Astrocyte (in vitro differentiated cells and primary cell): ENCODE results near the gene PIGO. TPM values are rescaled to one million over a fixed set of nuclear protein-coding genes. Genes with fewer than 3 reads are reported as not detected.
A peak's percentile ranks its signal among the peaks of the same experiment; 100 is the strongest.

ENCODE experiments used
- DNase-seq: peaks from one replicate; pipeline ENCODE4 v3.0.0-alpha.2; 2010; ENCODE audit warnings: low read depth
- FAIRE-seq: peaks from 2 replicates; lab custom pipeline; 2011; peaks lifted over from hg19 to GRCh38; lab: Jason Lieb, UNC
- H2AFZ ChIP-seq: 2 replicates; pipeline ENCODE4 v1.6.0; 2012; ENCODE audit warnings: low read depth, low read length, inconsistent platforms
- H3K27ac ChIP-seq: 2 replicates; pipeline ENCODE4 v1.5.1; 2011; ENCODE audit warnings: low read depth, low read length, inconsistent platforms
- H3K27me3 ChIP-seq: 2 replicates; pipeline ENCODE4 v1.6.0; 2011; ENCODE audit warnings: low read length, inconsistent platforms; ENCODE audit not compliant: insufficient read depth
- H3K36me3 ChIP-seq: 2 replicates; pipeline ENCODE4 v1.5.1; 2011; ENCODE audit warnings: low read length, inconsistent platforms; ENCODE audit not compliant: insufficient read depth
- H3K4me1 ChIP-seq: 2 replicates; pipeline ENCODE4 v1.5.1; 2011; ENCODE audit warnings: low read length, inconsistent platforms; ENCODE audit not compliant: insufficient read depth
- H3K4me2 ChIP-seq: 2 replicates; pipeline ENCODE4 v1.6.0; 2012; ENCODE audit warnings: low read length, inconsistent platforms
- H3K4me3 ChIP-seq: 2 replicates; pipeline ENCODE4 v1.5.1; 2011; ENCODE audit warnings: low read depth, mild to moderate bottlenecking, low read length, inconsistent platforms; ENCODE audit not compliant: insufficient read depth
- H3K79me2 ChIP-seq: 2 replicates; pipeline ENCODE4 v1.6.0; 2012; ENCODE audit warnings: mild to moderate bottlenecking, low read length, inconsistent platforms; ENCODE audit not compliant: insufficient read depth
- H3K9ac ChIP-seq: 2 replicates; pipeline ENCODE4 v1.6.0; 2012; ENCODE audit warnings: mild to moderate bottlenecking, low read length, inconsistent platforms
- H3K9me3 ChIP-seq: 2 replicates; pipeline ENCODE4 v1.5.1; 2012; ENCODE audit warnings: low read depth, mild to moderate bottlenecking, low read length, inconsistent platforms; ENCODE audit not compliant: insufficient read depth
- H4K20me1 ChIP-seq: 2 replicates; pipeline ENCODE4 v1.6.0; 2012; ENCODE audit warnings: low read length, inconsistent platforms; ENCODE audit not compliant: insufficient read depth
- H3K27ac Mint-ChIP-seq: one replicate; pipeline ENCODE4 v1.8.0; 2021; ENCODE audit warnings: mild to moderate bottlenecking, mixed read lengths; ENCODE audit not compliant: unreplicated experiment
- H3K27me3 Mint-ChIP-seq: one replicate; pipeline ENCODE4 v1.8.0; 2021; ENCODE audit warnings: low read depth, mixed read lengths; ENCODE audit not compliant: unreplicated experiment
- H3K36me3 Mint-ChIP-seq: one replicate; pipeline ENCODE4 v1.8.0; 2021; ENCODE audit warnings: low read depth, mixed read lengths; ENCODE audit not compliant: unreplicated experiment
- H3K4me1 Mint-ChIP-seq: one replicate; pipeline ENCODE4 v1.8.0; 2021; ENCODE audit warnings: low read depth, mixed read lengths; ENCODE audit not compliant: unreplicated experiment
- H3K4me3 Mint-ChIP-seq: one replicate; pipeline ENCODE4 v1.8.0; 2021; ENCODE audit warnings: mild to moderate bottlenecking, moderate library complexity, mixed read lengths; ENCODE audit not compliant: unreplicated experiment
- H3K9me3 Mint-ChIP-seq: one replicate; pipeline ENCODE4 v1.8.0; 2021; ENCODE audit warnings: mild to moderate bottlenecking, mixed read lengths; ENCODE audit not compliant: unreplicated experiment
- EZH2 ChIP-seq: IDR thresholded peaks from 2 replicates; pipeline ENCODE4 v1.6.1; 2012; ENCODE audit warnings: mild to moderate bottlenecking, low read length, inconsistent platforms; ENCODE audit not compliant: insufficient read depth
- total RNA-seq: library from RNA; stranded (reverse); gene quantifications from 2 replicates; pipeline ENCODE4 v1.2.1, GENCODE V29; 2021
- TF ChIP-seq, protein P1 (sequence below): IDR thresholded peaks from 2 replicates; pipeline ENCODE4 v1.5.1; 2011; ENCODE audit warnings: low read depth, mild to moderate bottlenecking, inconsistent platforms, low read length, moderate library complexity; ENCODE audit not compliant: insufficient read depth

PIGO gene
- total RNA-seq, 1 donor from 2014 or later, result 19.7 TPM

DNA sequence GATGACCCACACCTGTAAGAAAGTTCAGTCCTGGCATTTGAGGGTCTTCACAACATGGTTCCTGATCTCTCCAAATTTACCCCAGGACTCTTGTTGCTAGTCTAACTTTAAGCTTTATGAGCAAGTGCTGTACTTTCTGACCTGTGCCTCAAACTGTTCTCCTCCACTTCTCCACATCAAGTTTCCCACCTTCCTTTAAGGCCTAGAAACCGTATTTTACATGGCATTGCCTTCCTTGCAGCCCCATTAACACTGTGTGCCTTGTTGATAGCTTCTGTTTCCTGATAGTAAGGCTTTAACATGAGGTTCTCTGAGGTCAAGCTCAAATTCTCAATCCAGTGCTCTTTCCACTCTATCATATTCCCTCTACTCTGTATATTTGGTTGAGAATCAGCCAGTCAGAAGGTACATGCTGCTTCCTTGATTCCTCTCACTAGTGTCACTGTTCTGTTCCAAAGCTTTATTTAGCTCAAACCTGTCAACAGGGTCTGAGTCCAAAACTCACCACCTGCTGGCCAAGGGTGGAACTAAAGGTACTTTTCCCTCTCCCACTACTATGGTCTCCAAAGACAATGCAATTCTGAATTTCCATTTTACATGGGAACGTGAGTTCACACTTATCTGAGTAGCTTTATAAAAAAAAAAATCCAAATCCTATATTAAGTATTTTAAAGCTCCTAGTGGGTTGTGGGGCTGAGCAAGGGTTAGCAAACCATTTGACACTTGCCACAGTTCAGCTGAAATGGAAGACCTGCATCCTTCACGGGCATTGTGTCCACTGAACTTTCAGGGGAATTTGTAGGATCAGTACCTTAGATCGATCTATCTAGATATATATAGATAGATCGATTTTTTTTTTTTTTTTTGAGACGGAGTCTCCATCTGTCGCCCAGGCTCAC lies 45.1 kb downstream of the PIGO start:
- Histone ChIP-seq H3K27me3 (no peaks in the 10 kb centered on the region), H3K4me1 (no peaks in the 10 kb centered on the region), H3K9me3 (no peaks in the 10 kb centered on the region), H3K27ac (no peak overlapping the region), H3K36me3 (peaks cover 34% of the 10 kb centered on the region), H3K4me3 (no peak overlapping the region), H3K9ac (no peak overlapping the region), H2AFZ (no peak overlapping the region), H3K79me2 (peaks cover 2% of the 10 kb centered on the region), H3K4me2 (no peak overlapping the region), H4K20me1 (peaks cover 53% of the 10 kb centered on the region)
- H3K36me3 Mint-ChIP-seq, result peaks cover 27% of the 10 kb centered on the region
- no peaks in the 10 kb centered on the region for H3K27me3 Mint-ChIP-seq
- peaks cover under 1% of the 10 kb centered on the region for H3K9me3 Mint-ChIP-seq
- no peak overlapping the region for H3K4me3 Mint-ChIP-seq
- no peak for FAIRE-seq
- peaks cover 5% of the 10 kb centered on the region for H3K4me1 Mint-ChIP-seq
- no peak for DNase-seq
- TF ChIP-seq, protein P1, sequence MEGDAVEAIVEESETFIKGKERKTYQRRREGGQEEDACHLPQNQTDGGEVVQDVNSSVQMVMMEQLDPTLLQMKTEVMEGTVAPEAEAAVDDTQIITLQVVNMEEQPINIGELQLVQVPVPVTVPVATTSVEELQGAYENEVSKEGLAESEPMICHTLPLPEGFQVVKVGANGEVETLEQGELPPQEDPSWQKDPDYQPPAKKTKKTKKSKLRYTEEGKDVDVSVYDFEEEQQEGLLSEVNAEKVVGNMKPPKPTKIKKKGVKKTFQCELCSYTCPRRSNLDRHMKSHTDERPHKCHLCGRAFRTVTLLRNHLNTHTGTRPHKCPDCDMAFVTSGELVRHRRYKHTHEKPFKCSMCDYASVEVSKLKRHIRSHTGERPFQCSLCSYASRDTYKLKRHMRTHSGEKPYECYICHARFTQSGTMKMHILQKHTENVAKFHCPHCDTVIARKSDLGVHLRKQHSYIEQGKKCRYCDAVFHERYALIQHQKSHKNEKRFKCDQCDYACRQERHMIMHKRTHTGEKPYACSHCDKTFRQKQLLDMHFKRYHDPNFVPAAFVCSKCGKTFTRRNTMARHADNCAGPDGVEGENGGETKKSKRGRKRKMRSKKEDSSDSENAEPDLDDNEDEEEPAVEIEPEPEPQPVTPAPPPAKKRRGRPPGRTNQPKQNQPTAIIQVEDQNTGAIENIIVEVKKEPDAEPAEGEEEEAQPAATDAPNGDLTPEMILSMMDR, result peak; percentile 78
- no peak for TF ChIP-seq EZH2
- H3K27ac Mint-ChIP-seq, result peak overlapping the region; percentile 43

DNA sequence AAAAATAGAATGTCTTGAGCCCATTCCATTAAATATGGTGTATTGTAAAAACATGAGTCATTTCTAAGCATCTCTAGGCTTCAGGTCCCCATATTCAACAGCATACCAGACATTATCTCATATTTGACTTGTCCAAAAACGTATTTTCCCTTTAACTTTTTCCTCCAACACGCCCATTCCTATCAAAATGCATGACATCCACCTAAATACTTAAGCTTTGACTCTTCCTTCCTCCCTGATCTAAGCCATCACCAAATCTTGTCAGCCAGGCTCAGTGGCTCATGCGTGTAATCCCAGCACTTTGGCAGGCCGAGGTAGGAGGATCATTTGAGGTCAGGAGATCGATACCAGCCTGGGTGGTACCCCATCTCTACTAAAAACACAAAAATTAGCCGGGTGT lies 47.9 kb downstream of the PIGO start:
- H3K9me3 ChIP-seq, result no peaks in the 10 kb centered on the region
- no peaks in the 10 kb centered on the region for H3K79me2 ChIP-seq
- no peaks in the 10 kb centered on the region for H3K27me3 Mint-ChIP-seq
- no peak overlapping the region for H2AFZ ChIP-seq
- TF ChIP-seq EZH2, result no peak
- TF ChIP-seq, protein P1, result no peak
- no peak for FAIRE-seq
- peaks cover 13% of the 10 kb centered on the region for H3K36me3 ChIP-seq
- H3K27ac Mint-ChIP-seq, result no peak overlapping the region
- peaks cover 4% of the 10 kb centered on the region for H3K4me1 ChIP-seq
- H3K9ac ChIP-seq, result no peak overlapping the region
- H4K20me1 ChIP-seq, result peaks cover 44% of the 10 kb centered on the region
- H3K4me3 Mint-ChIP-seq, result no peak overlapping the region
- H3K4me3 ChIP-seq, result no peak overlapping the region
- H3K27ac ChIP-seq, result no peak overlapping the region
- H3K4me1 Mint-ChIP-seq, result peaks cover 19% of the 10 kb centered on the region
- H3K4me2 ChIP-seq, result no peak overlapping the region
- H3K27me3 ChIP-seq, result no peaks in the 10 kb centered on the region
- peak; percentile 35 for DNase-seq
- peaks cover 2% of the 10 kb centered on the region for H3K9me3 Mint-ChIP-seq
- H3K36me3 Mint-ChIP-seq, result peaks cover 32% of the 10 kb centered on the region

DNA sequence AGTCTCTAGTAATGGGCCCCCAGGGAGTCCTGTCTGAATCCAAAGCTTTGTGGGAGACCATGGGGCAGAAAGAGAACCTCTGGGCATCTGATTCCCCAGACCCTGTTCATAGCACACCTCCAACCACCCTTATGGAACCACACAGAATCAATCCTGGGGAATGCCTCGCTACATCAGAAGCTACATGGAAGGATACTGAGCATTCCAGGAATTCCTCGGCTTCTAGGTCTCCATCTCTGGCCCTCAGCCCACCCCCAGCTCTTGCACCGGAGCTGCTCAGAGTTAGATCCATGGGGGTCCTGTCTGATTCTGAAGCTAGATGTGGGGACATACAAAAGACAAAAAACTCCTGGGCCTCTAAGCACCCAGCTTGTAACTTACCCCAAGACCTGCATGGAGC lies 52.3 kb downstream of the PIGO start:
- H3K36me3 ChIP-seq, result no peaks in the 10 kb centered on the region
- H3K27ac ChIP-seq, result no peak overlapping the region
- FAIRE-seq (no peak), DNase-seq (peak; percentile 25)
- Mint-ChIP-seq H3K27me3 (no peaks in the 10 kb centered on the region), H3K4me3 (no peak overlapping the region), H3K4me1 (peaks cover 29% of the 10 kb centered on the region), H3K9me3 (peaks cover 2% of the 10 kb centered on the region), H3K27ac (peak overlapping the region; percentile 12), H3K36me3 (peaks cover 33% of the 10 kb centered on the region)
- H3K79me2 ChIP-seq, result no peaks in the 10 kb centered on the region
- H2AFZ ChIP-seq, result no peak overlapping the region
- H3K4me2 ChIP-seq, result no peak overlapping the region
- no peak overlapping the region for H3K9ac ChIP-seq
- no peaks in the 10 kb centered on the region for H3K27me3 ChIP-seq
- no peaks in the 10 kb centered on the region for H3K9me3 ChIP-seq
- peaks cover 4% of the 10 kb centered on the region for H3K4me1 ChIP-seq
- H3K4me3 ChIP-seq, result no peak overlapping the region
- TF ChIP-seq, protein P1, result no peak
- TF ChIP-seq EZH2, result no peak
- peaks cover 24% of the 10 kb centered on the region for H4K20me1 ChIP-seq
